HG02884 (cell line): ENCODE results near the gene MARCHF3.
"Not testable (repeated sequence)": the region's sequence is repeated elsewhere in the genome, so short reads cannot be mapped to it uniquely, and the experiment has no call there.

Source experiments
- ATAC-seq: cut with Tn5 transposase; IDR thresholded peaks from one replicate; pipeline ENCODE4 v1.9.1; 2021; ENCODE audit warnings: mild to moderate bottlenecking, moderate library complexity; ENCODE audit not compliant: unreplicated experiment

MARCHF3 gene

DNA sequence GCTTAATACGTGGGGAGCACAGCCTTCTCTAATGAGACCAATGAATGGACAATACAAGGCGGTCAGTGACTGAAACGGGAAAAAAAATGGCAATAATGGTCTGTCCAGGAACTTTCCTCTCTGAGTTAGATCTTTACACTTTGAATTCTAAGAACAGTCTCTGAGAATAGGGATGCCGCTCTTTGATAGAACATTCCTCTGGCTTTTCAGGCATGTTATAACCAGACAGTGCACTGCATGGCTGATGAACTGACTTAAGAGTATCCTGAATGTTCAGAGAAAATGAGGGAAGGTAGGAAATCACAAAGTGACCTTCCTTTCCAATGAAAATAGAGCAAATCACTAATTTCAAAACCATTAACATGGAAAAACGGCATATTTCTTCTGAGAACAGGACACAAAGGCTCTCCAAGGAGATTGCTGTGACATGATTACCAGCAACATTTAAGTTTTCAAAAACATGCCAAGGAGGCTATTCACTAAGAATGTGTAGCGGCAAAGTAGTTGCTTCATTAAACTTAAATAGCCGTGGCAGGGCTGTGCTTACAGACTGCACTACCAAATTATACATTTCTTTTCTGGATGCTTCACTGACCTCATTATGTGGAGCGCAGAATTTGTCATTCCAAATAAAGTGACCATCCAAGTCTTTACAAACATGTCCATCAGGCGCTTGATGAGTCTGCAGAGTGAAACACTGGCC is 105.9 kb downstream of the MARCHF3 start:
- ATAC-seq, result no peak

GRCh38 chr5:126921241-126922091 is 108.9 kb downstream of the MARCHF3 start:
- no peak for ATAC-seq

DNA sequence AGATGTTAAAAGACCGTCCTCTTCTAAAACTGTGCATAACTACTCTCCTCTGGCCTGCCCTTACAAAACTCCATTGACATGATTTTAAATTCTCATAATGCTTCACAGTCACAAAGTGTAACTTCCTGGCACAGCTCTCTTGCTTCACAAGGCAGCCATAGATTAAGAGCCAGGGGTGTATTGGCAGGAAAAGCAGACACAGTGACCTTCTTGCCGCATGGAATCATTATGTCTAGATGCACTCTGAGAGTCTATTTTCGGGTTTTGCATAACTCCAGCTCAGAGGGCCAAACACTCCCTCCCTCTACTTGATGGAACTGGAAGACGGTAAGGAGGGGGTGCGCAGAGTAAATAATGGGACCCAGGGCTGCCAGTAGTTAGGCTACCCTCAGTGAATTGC is 110.1 kb downstream of the MARCHF3 start:
- ATAC-seq, result no peak

- no peak for ATAC-seq
Measured at GRCh38 chr5:126919566-126919965, 110.8 kb downstream of the MARCHF3 start.

DNA sequence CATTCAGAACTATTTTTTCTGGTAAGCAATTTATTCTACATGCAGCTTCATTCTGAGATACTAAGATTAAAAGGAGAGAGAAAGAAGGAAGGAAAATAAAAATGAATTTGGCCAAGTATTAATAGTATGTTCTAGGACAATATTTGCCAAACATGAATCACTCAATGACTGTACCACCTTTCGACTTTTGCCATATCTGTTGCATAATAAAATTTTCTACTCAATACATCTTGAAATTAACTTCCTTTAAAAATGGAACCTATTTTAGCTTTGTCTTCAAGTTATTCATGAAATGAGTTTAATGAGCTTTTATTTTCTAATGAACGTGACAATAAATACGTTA is 111.8 kb downstream of the MARCHF3 start:
- no peak for ATAC-seq

DNA sequence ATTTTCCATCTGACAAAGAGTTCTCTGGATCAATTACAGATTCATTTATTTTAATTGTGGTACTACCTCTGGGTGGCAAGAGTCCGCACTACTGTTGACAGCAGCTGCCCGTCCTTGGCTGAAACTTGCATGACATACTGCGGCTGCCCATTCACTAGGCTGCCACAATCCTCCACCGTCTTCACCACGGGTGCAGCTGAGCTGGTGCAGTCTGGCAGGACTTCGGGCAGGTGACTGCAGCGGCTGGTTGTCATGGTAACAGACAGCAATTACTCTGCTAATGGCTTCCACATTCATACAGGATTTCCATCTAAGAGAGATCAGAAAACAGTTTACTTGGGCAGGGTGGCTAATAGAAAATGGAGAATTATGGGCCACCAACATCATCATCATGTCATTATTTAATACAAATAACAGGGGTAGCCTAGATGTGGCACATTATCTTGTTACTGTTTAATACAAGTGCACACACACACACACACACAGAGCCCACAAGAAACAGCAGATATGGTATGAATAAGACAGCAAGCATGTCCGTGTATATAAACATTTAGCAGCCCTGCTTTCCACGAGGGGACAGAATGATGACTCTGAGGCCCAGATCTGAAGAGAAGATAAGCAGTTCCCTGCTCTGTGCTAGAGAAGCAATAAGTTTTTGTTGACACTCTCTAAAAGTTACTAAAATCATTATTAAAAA is 112.3 kb downstream of the MARCHF3 start:
- ATAC-seq, result no peak

DNA sequence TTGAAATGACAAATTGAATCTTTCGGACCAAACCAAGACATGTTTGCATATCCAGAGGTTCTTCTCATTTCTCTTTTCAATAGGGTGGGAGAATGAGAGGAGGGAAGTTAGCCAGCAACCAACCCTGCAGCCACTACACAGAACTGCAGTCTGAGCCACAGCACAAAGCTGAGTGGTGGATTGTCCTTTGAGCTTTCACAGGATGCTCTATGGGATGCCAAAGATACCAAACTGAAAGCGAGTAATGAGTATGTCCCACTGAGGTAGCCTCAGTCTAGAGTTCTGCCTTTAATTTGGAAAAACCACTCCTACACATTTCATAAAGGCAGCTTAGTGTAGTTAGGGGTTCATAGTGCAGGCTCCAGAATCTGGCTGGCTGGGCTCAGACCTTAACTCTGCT is 114.9 kb downstream of the MARCHF3 start:
- no peak for ATAC-seq

- no peak for ATAC-seq
Measured at GRCh38 chr5:126914801-126915436, 115.4 kb downstream of the MARCHF3 start.

GRCh38 chr5:126912616-126913200 is 117.7 kb downstream of the MARCHF3 start:
- no peak for ATAC-seq

- no peak for ATAC-seq
Measured at GRCh38 chr5:126911986-126912385, 118.4 kb downstream of the MARCHF3 start.

- no peak for ATAC-seq
Measured at GRCh38 chr5:126909856-126910255, 120.5 kb downstream of the MARCHF3 start.

- not testable (repeated sequence) for ATAC-seq
Measured at GRCh38 chr5:126904407-126904806, 126.0 kb downstream of the MARCHF3 start.

GRCh38 chr5:126900796-126901195 is 129.6 kb downstream of the MARCHF3 start:
- ATAC-seq, result no peak

- no peak for ATAC-seq
Measured at GRCh38 chr5:126899476-126899875, 130.9 kb downstream of the MARCHF3 start.

- no peak for ATAC-seq
Measured at GRCh38 chr5:126897851-126898630, 132.3 kb downstream of the MARCHF3 start.

DNA sequence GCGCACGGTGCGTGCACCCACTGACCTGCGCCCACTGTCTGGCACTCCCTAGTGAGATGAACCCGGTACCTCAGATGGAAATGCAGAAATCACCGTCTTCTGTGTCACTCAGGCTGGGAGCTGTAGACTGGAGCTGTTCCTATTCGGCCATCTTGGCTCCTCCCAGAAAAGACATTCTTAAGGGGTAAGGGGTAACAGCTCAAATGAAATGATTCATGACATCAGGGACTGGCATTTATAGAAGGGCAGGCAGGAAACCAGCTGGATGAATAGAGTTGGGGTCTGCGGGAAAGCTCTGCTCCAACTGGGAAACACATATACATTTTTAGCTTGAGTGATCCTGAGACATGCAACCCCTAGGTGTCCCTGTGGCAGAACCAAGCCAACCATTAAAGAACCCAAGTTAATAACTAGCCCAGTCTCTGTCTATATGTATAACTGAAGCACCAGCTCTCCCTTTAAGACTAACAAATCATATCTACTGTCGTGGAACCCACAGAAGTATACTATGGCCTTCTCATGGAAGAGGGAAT is 134.1 kb downstream of the MARCHF3 start:
- no peak for ATAC-seq

DNA sequence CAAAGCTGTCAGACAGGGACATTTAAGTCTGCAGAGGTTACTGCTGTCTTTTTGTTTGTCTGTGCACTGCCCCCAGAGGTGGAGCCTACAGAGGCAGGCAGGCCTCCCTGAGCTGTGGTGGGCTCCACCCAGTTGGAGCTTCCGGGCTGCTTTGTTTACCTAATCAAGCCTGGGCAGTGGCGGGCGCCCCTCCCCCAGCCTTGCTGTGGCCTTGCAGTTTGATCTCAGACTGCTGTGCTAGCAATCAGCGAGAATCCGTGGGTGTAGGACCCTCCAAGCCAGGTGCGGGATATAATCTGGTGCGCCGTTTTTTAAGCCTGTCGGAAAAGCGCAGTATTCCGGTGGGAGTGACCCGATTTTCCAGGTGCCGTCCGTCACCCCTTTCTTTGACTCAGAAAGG is 134.6 kb downstream of the MARCHF3 start:
- not testable (repeated sequence) for ATAC-seq

DNA sequence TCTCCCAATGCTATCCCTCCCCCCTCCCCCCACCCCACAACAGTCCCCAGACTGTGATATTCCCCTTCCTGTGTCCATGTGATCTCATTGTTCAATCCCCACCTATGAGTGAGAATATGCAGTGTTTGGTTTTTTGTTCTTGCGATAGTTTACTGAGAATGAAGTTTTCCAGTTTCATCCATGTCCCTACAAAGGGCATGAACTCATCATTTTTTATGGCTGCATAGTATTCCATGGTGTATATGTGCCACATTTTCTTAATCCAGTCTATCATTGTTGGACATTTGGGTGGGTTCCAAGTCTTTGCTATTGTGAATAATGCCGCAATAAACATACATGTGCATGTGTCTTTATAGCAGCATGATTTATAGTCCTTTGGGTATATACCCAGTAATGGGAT is 139.9 kb downstream of the MARCHF3 start:
- ATAC-seq, result not testable (repeated sequence)

DNA sequence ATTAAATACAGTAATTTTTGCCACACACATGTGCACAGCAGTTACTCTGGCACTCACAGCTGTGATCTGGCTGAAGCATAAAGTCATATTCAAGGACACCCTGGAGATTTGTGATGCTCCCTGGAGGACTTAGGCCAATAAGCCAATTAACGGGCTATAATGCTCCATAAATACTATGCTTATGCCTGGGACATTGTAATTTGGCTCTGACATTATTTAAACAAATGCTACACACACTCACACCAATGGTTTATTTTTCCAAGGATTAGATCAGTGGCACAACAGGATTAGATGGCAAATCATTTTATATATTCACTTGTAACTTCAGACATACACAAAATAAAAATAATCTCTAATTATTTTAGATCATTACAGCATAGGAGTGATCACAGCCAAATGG is 142.2 kb downstream of the MARCHF3 start:
- ATAC-seq, result no peak

DNA sequence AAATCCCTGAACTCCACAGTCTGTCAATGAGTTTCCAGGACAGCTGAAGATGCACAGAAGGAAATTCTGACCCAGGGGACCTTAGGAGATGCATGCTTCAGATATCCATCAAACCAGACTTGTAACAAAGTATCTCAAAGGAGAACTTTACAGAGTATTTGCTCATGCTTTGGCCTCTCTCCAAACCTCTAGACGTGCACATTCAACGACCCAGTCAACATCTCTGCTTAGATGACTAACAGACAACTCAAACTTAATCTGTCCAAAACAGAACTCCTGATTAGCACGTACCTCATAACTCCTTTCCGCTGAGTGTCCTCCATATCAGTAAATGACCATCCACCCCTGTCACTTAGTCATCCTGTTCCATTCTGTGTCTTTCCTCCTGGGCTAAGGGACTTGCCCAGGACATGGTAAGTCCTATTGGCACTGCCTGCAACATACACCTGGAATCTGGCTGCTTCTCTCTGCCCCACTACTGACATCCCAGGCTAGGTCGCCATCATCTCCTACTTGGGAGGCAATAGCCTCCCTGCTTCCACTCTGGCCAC is 146.0 kb downstream of the MARCHF3 start:
- ATAC-seq, result no peak
